Activated CD4-positive, alpha-beta T cell treated with anti-CD3 and anti-CD28 coated beads for 36 hours (primary cell): ENCODE results near the gene ZP4. TPM values are rescaled to one million over a fixed set of nuclear protein-coding genes. Genes with fewer than 3 reads are reported as not detected.

Experiments
- ATAC-seq: fragments of 200-7000 bp; cut with Tn5 transposase; one replicate; pipeline ENCODE4 v1.10.0; 2021; ENCODE audit warnings: mild to moderate bottlenecking, moderate library complexity
- CTCF ChIA-PET: fragments of 350-600 bp; sonication (Branson Sonifier 250); formaldehyde crosslinking; loops from one replicate; lab custom pipeline; 2021; ENCODE audit warnings: antibody characterized with exemption; lab: Charles Lee
- POLR2A ChIA-PET: fragments of 350-600 bp; sonication (Branson Sonifier 250); formaldehyde crosslinking; loops from one replicate; lab custom pipeline; 2021; ENCODE audit warnings: antibody characterized with exemption, inconsistent platforms; lab: Charles Lee
- DNase-seq: peaks from one replicate; pipeline ENCODE4 v3.0.0-alpha.2; 2020
- H3K27ac Mint-ChIP-seq: one replicate; pipeline ENCODE4 v1.8.0; 2021; ENCODE audit warnings: mixed read lengths
- H3K27me3 Mint-ChIP-seq: one replicate; pipeline ENCODE4 v1.8.0; 2021; ENCODE audit warnings: mixed read lengths
- H3K36me3 Mint-ChIP-seq: one replicate; pipeline ENCODE4 v1.8.0; 2021; ENCODE audit warnings: low read depth, mixed read lengths
- H3K4me1 Mint-ChIP-seq: one replicate; pipeline ENCODE4 v1.8.0; 2021; ENCODE audit warnings: mixed read lengths
- H3K4me3 Mint-ChIP-seq: one replicate; pipeline ENCODE4 v1.8.0; 2021; ENCODE audit warnings: mild to moderate bottlenecking, moderate library complexity, mixed read lengths
- H3K9me3 Mint-ChIP-seq: one replicate; pipeline ENCODE4 v1.8.0; 2021; ENCODE audit warnings: low read depth, mixed read lengths
- intact Hi-C, 2 experiments: fragments of 100-400 bp; cut with DNase I in 1 of 2; cut with micrococcal nuclease in 1 of 2; formaldehyde crosslinking; loops; one replicate each; pipeline versions ENCODE4 v1.14.2 to v1.15.1; 2022 to 2024; cut with DNase I, micrococcal nuclease
- total RNA-seq, 2 experiments: library from RNA; stranded (reverse); gene quantifications; one replicate each; pipeline ENCODE4 v1.2.3, GENCODE V29; 2021

ZP4 gene
- total RNA-seq, 2 experiments from 2014 or later, result not detected

DNA sequence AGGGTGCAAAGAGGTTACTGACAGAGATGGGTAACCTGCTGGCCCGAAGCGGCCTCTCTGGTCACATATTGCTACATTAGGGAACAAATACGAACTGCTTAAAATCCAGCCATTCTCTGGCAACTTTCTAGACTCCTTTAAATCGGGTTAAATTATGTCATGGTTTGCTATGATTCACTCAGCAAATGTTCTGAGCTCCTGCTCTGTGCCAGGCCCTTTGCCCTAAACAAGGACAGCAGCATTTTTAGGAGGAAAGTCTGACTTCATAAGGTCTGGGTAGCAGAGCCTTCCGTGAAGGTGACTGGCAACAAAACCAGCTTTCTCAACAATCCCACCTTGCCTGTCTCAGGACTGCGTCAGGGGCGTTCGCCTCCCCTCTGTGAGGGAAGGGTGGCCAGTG is 15.4 kb downstream of the ZP4 start:
- H3K4me3 Mint-ChIP-seq, result no peak overlapping the region
- H3K27me3 Mint-ChIP-seq, result peaks cover 4% of the 10 kb centered on the region
- intact Hi-C loops, result loop anchor here in 1 of 2 experiments (10.0 kb wide), 1 partner anchor 760 kb away; no protein-coding TSS in a partner anchor
- no peak for ATAC-seq
- H3K27ac Mint-ChIP-seq, result no peak overlapping the region
- H3K4me1 Mint-ChIP-seq, result no peaks in the 10 kb centered on the region
- no peaks in the 10 kb centered on the region for H3K9me3 Mint-ChIP-seq
- no peak for DNase-seq
- ChIA-PET CTCF (interaction anchor here (0.6 to 1.9 kb wide), 2 partner anchors 9 to 11 kb away, joined by 3 to 7 read pairs; no protein-coding TSS in a partner anchor), POLR2A (no interaction called here)
- H3K36me3 Mint-ChIP-seq, result no peaks in the 10 kb centered on the region

GRCh38 chr1:237873487-237874211 is 17.1 kb downstream of the ZP4 start:
- Mint-ChIP-seq H3K4me1 (no peaks in the 10 kb centered on the region), H3K27ac (no peak overlapping the region), H3K27me3 (peaks cover 4% of the 10 kb centered on the region), H3K9me3 (no peaks in the 10 kb centered on the region), H3K36me3 (no peaks in the 10 kb centered on the region), H3K4me3 (no peak overlapping the region)
- intact Hi-C loops, result loop anchor here in 1 of 2 experiments (10.0 kb wide), 1 partner anchor 761 kb away; no protein-coding TSS in a partner anchor
- ChIA-PET POLR2A (no interaction called here), CTCF (no interaction called here)
- peak; percentile 78 for ATAC-seq
- DNase-seq, result peak; percentile 20

- DNase-seq, result no peak
- no peak for ATAC-seq
- ChIA-PET CTCF (interaction anchor here (1.3 kb wide), 1 partner anchor 16 kb away, joined by 4 read pairs; no protein-coding TSS in a partner anchor), POLR2A (no interaction called here)
- Mint-ChIP-seq H3K27ac (no peak overlapping the region), H3K9me3 (no peaks in the 10 kb centered on the region), H3K4me3 (no peak overlapping the region), H3K27me3 (peaks cover 6% of the 10 kb centered on the region), H3K4me1 (peaks cover 2% of the 10 kb centered on the region), H3K36me3 (no peaks in the 10 kb centered on the region)
- intact Hi-C loops, result no loop called here
Measured at GRCh38 chr1:237868817-237869600, 21.7 kb downstream of the ZP4 start.

DNA sequence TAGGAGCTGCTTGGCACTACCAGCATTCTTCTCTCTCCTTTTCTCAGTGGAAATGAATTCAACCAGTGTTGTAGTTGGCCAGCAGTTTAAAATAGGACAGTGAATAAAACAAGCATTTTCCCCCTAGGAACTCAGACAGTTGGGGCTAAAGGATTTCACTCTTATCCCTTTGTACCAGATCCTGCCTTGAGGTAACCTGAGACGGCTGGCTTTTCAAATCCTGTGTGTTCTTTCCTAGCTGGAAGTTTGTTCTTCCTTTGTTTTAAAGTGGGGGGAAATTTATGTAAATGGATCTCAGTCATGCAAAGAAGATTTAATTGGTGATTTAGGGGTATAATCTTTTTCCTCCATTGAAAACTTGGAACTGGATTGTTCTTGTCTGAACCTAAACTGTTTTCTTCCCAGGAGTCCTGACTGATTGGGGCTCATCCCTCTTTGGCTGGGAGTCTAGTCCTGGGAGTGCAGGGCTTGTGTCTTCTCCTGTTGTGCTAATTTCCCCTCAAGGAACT is 23.3 kb downstream of the ZP4 start:
- peaks cover 6% of the 10 kb centered on the region for H3K27me3 Mint-ChIP-seq
- no peak for ATAC-seq
- CTCF ChIA-PET, result interaction anchor here (0.7 kb wide), 1 partner anchor 192 kb away, joined by 3 read pairs; no protein-coding TSS in a partner anchor

DNA sequence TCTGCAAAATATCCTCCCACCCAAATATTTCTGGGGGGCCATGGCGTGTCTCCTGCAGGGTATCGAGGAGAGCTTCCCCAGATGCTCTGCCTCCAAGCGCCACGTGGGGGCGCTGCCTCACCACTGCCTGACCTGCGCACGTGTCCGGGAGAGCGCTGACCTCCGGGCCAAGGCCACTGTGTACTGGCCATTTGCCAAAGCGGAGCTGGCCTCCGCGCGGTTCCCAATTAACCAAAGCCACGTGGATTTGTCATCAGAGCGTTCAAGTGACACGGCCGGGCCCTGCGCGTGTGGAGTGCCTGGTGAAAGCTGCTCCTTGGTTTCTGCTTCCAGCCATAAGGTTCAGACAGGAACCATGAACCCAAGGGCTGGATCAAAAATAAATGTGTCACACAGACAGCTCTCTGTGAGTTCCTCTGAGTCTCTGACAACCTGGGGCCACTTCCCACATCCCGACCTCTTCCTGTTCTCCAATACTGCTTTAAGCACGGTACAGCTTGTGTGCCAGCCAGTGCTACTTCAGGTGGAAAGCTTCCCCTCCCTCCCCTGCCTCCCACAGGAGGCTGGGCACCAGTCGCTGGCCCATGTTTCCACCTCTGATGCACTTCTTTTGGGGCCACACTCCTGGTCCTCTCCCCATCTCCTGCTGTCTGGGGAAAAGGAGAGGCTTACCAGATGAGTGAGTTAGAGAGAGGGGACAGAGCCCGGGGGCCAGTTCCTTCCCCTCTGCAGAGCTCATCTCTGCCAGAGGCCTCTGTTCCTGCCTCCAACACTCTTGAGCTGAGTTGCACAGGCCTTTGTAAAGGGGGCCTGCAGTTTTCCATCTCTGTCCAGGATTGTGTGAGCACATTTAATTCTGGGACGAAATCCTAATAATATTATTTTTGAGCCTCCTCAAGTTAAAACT is 26.1 kb downstream of the ZP4 start:
- ChIA-PET CTCF (interaction anchor here (0.5 to 2.1 kb wide), 9 partner anchors 9 to 847 kb away, joined by 3 to 7 read pairs (median 3); no protein-coding TSS in a partner anchor), POLR2A (no interaction called here)
- Mint-ChIP-seq H3K27me3 (peaks cover 2% of the 10 kb centered on the region), H3K4me1 (peaks cover 2% of the 10 kb centered on the region), H3K27ac (no peak overlapping the region), H3K4me3 (no peak overlapping the region), H3K36me3 (no peaks in the 10 kb centered on the region), H3K9me3 (no peaks in the 10 kb centered on the region)
- ATAC-seq (peak; percentile 61), DNase-seq (peak; percentile 52)
- intact Hi-C loops, result loop anchor here in 1 of 2 experiments (5.0 kb wide), 1 partner anchor 1088 kb away; no protein-coding TSS in a partner anchor

More for the DNA sequence above, 23.3 kb downstream of the ZP4 start:
- Mint-ChIP-seq H3K27ac (no peak overlapping the region), H3K36me3 (no peaks in the 10 kb centered on the region), H3K9me3 (no peaks in the 10 kb centered on the region), H3K4me1 (peaks cover 2% of the 10 kb centered on the region), H3K4me3 (no peak overlapping the region)
- intact Hi-C loops, result no loop called here
- DNase-seq, result no peak
- POLR2A ChIA-PET, result no interaction called here

DNA sequence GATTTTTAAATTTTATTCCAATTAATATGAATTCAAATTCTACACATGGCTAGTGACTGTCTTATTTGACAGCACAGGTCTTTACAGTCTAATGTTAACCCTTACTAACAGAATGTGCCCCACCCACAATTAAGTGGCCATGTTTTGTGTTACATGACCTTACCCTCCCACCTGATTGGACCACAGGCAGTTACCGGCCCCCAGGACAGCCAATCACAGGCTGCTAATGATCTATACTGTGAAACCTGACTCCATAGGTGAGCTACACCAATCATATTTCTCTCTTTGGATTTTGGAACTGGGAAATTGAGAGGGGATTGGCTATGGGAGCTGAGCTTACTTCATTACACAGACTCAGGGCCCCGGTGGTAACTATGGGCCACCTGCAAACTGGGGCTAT is 27.5 kb downstream of the ZP4 start:
- Mint-ChIP-seq H3K27me3 (peaks cover 2% of the 10 kb centered on the region), H3K36me3 (no peaks in the 10 kb centered on the region), H3K9me3 (no peaks in the 10 kb centered on the region), H3K4me3 (no peak overlapping the region), H3K4me1 (peaks cover 2% of the 10 kb centered on the region), H3K27ac (no peak overlapping the region)
- intact Hi-C loops, result loop anchor here in 1 of 2 experiments (5.0 kb wide), 1 partner anchor 1089 kb away; no protein-coding TSS in a partner anchor
- no peak for ATAC-seq
- POLR2A ChIA-PET, result no interaction called here
- no peak for DNase-seq
- CTCF ChIA-PET, result interaction anchor here (0.6 to 2.1 kb wide), 6 partner anchors 12 to 848 kb away, joined by 3 to 7 read pairs (median 4); no protein-coding TSS in a partner anchor

DNA sequence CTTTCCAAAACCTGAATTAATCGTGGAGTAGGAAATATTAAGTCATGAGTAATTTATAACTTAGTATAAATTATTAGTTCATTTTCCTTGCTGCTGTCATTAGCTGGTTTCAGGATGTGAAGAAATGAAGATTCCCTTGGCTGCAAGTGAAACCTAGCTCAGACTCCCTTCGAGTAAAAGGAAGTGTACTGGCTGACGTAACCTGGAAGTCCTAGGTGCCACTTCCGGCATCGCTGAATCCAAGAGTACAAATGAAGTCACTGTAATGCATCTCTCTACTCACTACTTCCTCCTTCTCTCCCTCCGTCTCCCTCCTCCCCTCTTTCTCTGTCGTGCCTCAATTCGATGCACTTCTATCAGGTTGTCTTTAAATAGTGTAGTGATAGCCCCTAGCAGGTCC is 28.8 kb downstream of the ZP4 start:
- intact Hi-C loops, result loop anchor here in 1 of 2 experiments (5.0 kb wide), 1 partner anchor 1090 kb away; no protein-coding TSS in a partner anchor
- H3K36me3 Mint-ChIP-seq, result no peaks in the 10 kb centered on the region
- no peak overlapping the region for H3K4me3 Mint-ChIP-seq
- H3K4me1 Mint-ChIP-seq, result peaks cover 2% of the 10 kb centered on the region
- H3K27me3 Mint-ChIP-seq, result peaks cover 2% of the 10 kb centered on the region
- ATAC-seq (no peak), DNase-seq (no peak)
- POLR2A ChIA-PET, result no interaction called here
- CTCF ChIA-PET, result no interaction called here
- H3K27ac Mint-ChIP-seq, result no peak overlapping the region
- H3K9me3 Mint-ChIP-seq, result no peaks in the 10 kb centered on the region

GRCh38 chr1:237858992-237859391 is 31.7 kb downstream of the ZP4 start:
- ChIA-PET CTCF (interaction anchor here (1.2 kb wide), 1 partner anchor 11 kb away, joined by 3 read pairs; no protein-coding TSS in a partner anchor), POLR2A (no interaction called here)
- ATAC-seq (no peak), DNase-seq (no peak)
- Mint-ChIP-seq H3K27ac (no peak overlapping the region), H3K36me3 (no peaks in the 10 kb centered on the region), H3K4me1 (no peaks in the 10 kb centered on the region), H3K9me3 (no peaks in the 10 kb centered on the region), H3K4me3 (no peak overlapping the region), H3K27me3 (no peaks in the 10 kb centered on the region)
- intact Hi-C loops, result no loop called here

DNA sequence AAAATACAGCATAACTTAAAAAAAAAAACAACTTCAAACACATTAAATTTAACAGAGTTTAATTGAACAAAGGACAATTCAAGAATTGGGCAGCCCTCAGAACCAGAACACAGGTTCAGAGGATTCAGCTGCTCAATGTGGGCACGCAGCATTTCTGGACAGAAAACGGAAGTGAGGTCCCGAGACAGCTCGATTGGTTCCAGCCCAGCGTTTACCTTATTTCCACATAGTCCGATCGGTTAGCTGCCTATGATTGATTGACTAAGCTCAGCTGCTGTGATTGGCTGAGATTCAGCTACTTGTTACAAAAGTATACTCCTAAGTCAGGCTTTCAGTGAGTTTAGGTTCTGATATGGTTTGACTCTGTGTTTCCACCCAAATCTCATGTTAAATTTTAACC is 33.3 kb downstream of the ZP4 start:
- no peaks in the 10 kb centered on the region for H3K9me3 Mint-ChIP-seq
- intact Hi-C loops, result no loop called here

GRCh38 chr1:237852342-237852741 is 38.4 kb downstream of the ZP4 start:
- Mint-ChIP-seq H3K4me3 (no peak overlapping the region), H3K4me1 (no peaks in the 10 kb centered on the region), H3K27me3 (no peaks in the 10 kb centered on the region), H3K9me3 (no peaks in the 10 kb centered on the region), H3K36me3 (no peaks in the 10 kb centered on the region), H3K27ac (no peak overlapping the region)
- intact Hi-C loops, result no loop called here
- CTCF ChIA-PET, result interaction anchor here (1.2 kb wide), 1 partner anchor 18 kb away, joined by 4 read pairs; no protein-coding TSS in a partner anchor
- no peak for DNase-seq
- POLR2A ChIA-PET, result no interaction called here
- no peak for ATAC-seq

More for the DNA sequence above, 33.3 kb downstream of the ZP4 start:
- no peak for ATAC-seq
- ChIA-PET POLR2A (no interaction called here), CTCF (no interaction called here)
- Mint-ChIP-seq H3K4me1 (no peaks in the 10 kb centered on the region), H3K27ac (no peak overlapping the region), H3K36me3 (no peaks in the 10 kb centered on the region), H3K4me3 (no peak overlapping the region), H3K27me3 (no peaks in the 10 kb centered on the region)
- DNase-seq, result no peak
